HEK293T (cell line): ENCODE measurements around the gene EXTL2.
A peak's percentile ranks its signal among the peaks of the same experiment; 100 is the strongest.
"Not testable (repeated sequence)": the region's sequence is repeated elsewhere in the genome, so short reads cannot be mapped to it uniquely, and the experiment has no call there.

Experiments used
- CTCF ChIA-PET: fragments of 350-600 bp; formaldehyde crosslinking; extraction: SDS; loops from one replicate; lab custom pipeline; 2021; ENCODE audit warnings: antibody characterized with exemption, inconsistent platforms; lab: Yijun Ruan, JAX
- POLR2A ChIA-PET: fragments of 350-600 bp; formaldehyde crosslinking; extraction: SDS; loops from one replicate; lab custom pipeline; 2020; ENCODE audit warnings: antibody characterized with exemption, inconsistent platforms; lab: Yijun Ruan, JAX
- DNase-seq: peaks from one replicate; pipeline ENCODE4 v3.0.0; 2012; ENCODE audit warnings: mixed read lengths; ENCODE audit errors: extremely low spot score
- ARNT ChIP-seq: fragments of 450-650 bp; IDR thresholded peaks from 2 replicates; pipeline ENCODE4 v1.6.1; 2017; ENCODE audit warnings: mild to moderate bottlenecking
- BHLHE40 ChIP-seq: fragments of 450-650 bp; IDR thresholded peaks from 2 replicates; pipeline ENCODE4 v1.6.1; 2016; ENCODE audit warnings: mild to moderate bottlenecking, moderate library complexity, borderline replicate concordance
- CTBP1 ChIP-seq: fragments of 450-650 bp; IDR thresholded peaks from 2 replicates; pipeline ENCODE4 v1.6.1; 2016; ENCODE audit warnings: borderline replicate concordance
- ELF4 ChIP-seq: fragments of 450-650 bp; IDR thresholded peaks from 2 replicates; pipeline ENCODE4 v1.6.1; 2017; ENCODE audit warnings: antibody characterized with exemption
- FOXA1 ChIP-seq: fragments of 450-650 bp; IDR thresholded peaks from 2 replicates; pipeline ENCODE4 v1.6.1; 2016; ENCODE audit warnings: mild to moderate bottlenecking
- FOXK2 ChIP-seq: fragments of 450-650 bp; IDR thresholded peaks from 2 replicates; pipeline ENCODE4 v1.6.1; 2016; ENCODE audit warnings: mild to moderate bottlenecking
- FOXM1 ChIP-seq: fragments of 450-650 bp; IDR thresholded peaks from 2 replicates; pipeline ENCODE4 v1.6.1; 2017; ENCODE audit warnings: mild to moderate bottlenecking, borderline replicate concordance
- HDGF ChIP-seq: fragments of 450-650 bp; IDR thresholded peaks from 2 replicates; pipeline ENCODE4 v1.6.1; 2017; ENCODE audit warnings: antibody characterized with exemption, borderline replicate concordance
- L3MBTL2 ChIP-seq: fragments of 450-650 bp; conservative IDR thresholded peaks from 2 replicates; pipeline ENCODE4 v1.6.1; 2016; ENCODE audit warnings: mild to moderate bottlenecking
- LEF1 ChIP-seq: fragments of 450-650 bp; IDR thresholded peaks from 2 replicates; pipeline ENCODE4 v1.6.1; 2017; ENCODE audit warnings: mild to moderate bottlenecking, borderline replicate concordance
- NFRKB ChIP-seq: fragments of 450-650 bp; IDR thresholded peaks from 2 replicates; pipeline ENCODE4 v1.6.1; 2016; ENCODE audit warnings: mild to moderate bottlenecking, moderate library complexity
- PKNOX1 ChIP-seq: fragments of 450-650 bp; IDR thresholded peaks from 2 replicates; pipeline ENCODE4 v1.6.1; 2016
- SP1 ChIP-seq: fragments of 450-650 bp; IDR thresholded peaks from 2 replicates; pipeline ENCODE4 v1.6.1; 2017
- SUZ12 ChIP-seq: fragments of 450-650 bp; IDR thresholded peaks from 2 replicates; pipeline ENCODE4 v1.6.1; 2016; ENCODE audit warnings: mild to moderate bottlenecking
- TARDBP ChIP-seq: fragments of 450-650 bp; IDR thresholded peaks from 2 replicates; pipeline ENCODE4 v1.6.1; 2016
- ZNF384 ChIP-seq: fragments of 450-650 bp; IDR thresholded peaks from 2 replicates; pipeline ENCODE4 v1.6.1; 2016

EXTL2 gene

GRCh38 chr1:100861379-100861778, 33.3 kb downstream of the EXTL2 start:
- no peak for DNase-seq
- TF ChIP-seq PKNOX1, result no peak
- no peak for TF ChIP-seq ZNF384
- TF ChIP-seq TARDBP, result no peak
- no peak for TF ChIP-seq SUZ12
- ChIA-PET POLR2A (no interaction called here), CTCF (no interaction called here)

- POLR2A ChIA-PET, result no interaction called here
- TF ChIP-seq ELF4 (no peak), PKNOX1 (peak; percentile 51), NFRKB (no peak)
- no peak for DNase-seq
Measured at GRCh38 chr1:100860397-100860991, 34.1 kb downstream of the EXTL2 start.

GRCh38 chr1:100855116-100855515, 39.5 kb downstream of the EXTL2 start:
- DNase-seq, POLR2A ChIA-PET: not testable (repeated sequence)
- CTCF ChIA-PET, result interaction anchor here (0.7 kb wide), 1 partner anchor 118 kb away, joined by 3 read pairs; no protein-coding TSS in a partner anchor

More at GRCh38 chr1:100860397-100860991, 34.1 kb downstream of the EXTL2 start:
- CTCF ChIA-PET, result no interaction called here

- DNase-seq, result no peak
Measured at GRCh38 chr1:100852976-100853375, 41.7 kb downstream of the EXTL2 start.

GRCh38 chr1:100851726-100852125, 42.9 kb downstream of the EXTL2 start:
- DNase-seq, result no peak
- POLR2A ChIA-PET, result no interaction called here
- TF ChIP-seq LEF1 (no peak), CTBP1 (no peak), ELF4 (no peak), HDGF (no peak), SUZ12 (no peak), L3MBTL2 (no peak), FOXK2 (no peak), ZNF384 (no peak), BHLHE40 (no peak), TARDBP (no peak), FOXM1 (no peak), SP1 (no peak), ARNT (no peak), NFRKB (no peak), PKNOX1 (no peak), FOXA1 (no peak)
- CTCF ChIA-PET, result no interaction called here

More at GRCh38 chr1:100852976-100853375, 41.7 kb downstream of the EXTL2 start:
- no peak for TF ChIP-seq FOXA1
- ChIA-PET POLR2A (no interaction called here), CTCF (no interaction called here)

- TF ChIP-seq FOXA1 (no peak), HDGF (no peak), NFRKB (no peak), LEF1 (no peak), PKNOX1 (no peak), FOXM1 (no peak), ARNT (no peak), TARDBP (no peak)
- DNase-seq, result no peak
- ChIA-PET CTCF (interaction anchor here (0.6 kb wide), 1 partner anchor 232 kb away, joined by 4 read pairs; no protein-coding TSS in a partner anchor), POLR2A (no interaction called here)
Measured at GRCh38 chr1:100847361-100848082, 47.1 kb downstream of the EXTL2 start.

GRCh38 chr1:100843160-100843559, 51.5 kb downstream of the EXTL2 start:
- DNase-seq, POLR2A ChIA-PET: not testable (repeated sequence)
- CTCF ChIA-PET, result interaction anchor here (0.7 kb wide), 1 partner anchor 451 kb away, joined by 3 read pairs; no protein-coding TSS in a partner anchor
